ENCODE results near the gene NAGA.

The NAGA gene

GRCh38 chr22:42050641-42051180 lies 19.9 kb downstream of the NAGA start:
- no peak for DNase-seq (ENCODE audit: low read depth in 2 of 2)

GRCh38 chr22:42041784-42042183 lies 28.8 kb downstream of the NAGA start:
- DNase-seq (ENCODE audit: low read depth in 2 of 2), result no peak

GRCh38 chr22:42039271-42039670 lies 31.3 kb downstream of the NAGA start:
- no peak for DNase-seq (ENCODE audit: low read depth in 2 of 2)

GRCh38 chr22:42035256-42035655 lies 35.4 kb downstream of the NAGA start:
- no peak for DNase-seq (ENCODE audit: low read depth in 2 of 2)

GRCh38 chr22:42033263-42034181 lies 37.1 kb downstream of the NAGA start:
- DNase-seq (ENCODE audit: low read depth in 2 of 2), result no peak

- DNase-seq (ENCODE audit: low read depth in 2 of 2), result no peak
Observed at GRCh38 chr22:42026705-42027104, 43.9 kb downstream of the NAGA start.

- no peak for DNase-seq (ENCODE audit: low read depth in 2 of 2)
Observed at GRCh38 chr22:42025421-42025820, 45.2 kb downstream of the NAGA start.

- DNase-seq (ENCODE audit: low read depth in 2 of 2), result no peak
Observed at GRCh38 chr22:42022162-42022847, 48.3 kb downstream of the NAGA start.

GRCh38 chr22:42021571-42021970 lies 49.0 kb downstream of the NAGA start:
- no peak for DNase-seq (ENCODE audit: low read depth in 2 of 2)

GRCh38 chr22:42018224-42018623 lies 52.4 kb downstream of the NAGA start:
- DNase-seq (ENCODE audit: low read depth in 2 of 2), result no peak

GRCh38 chr22:42016111-42016510 lies 54.5 kb downstream of the NAGA start:
- no peak for DNase-seq (ENCODE audit: low read depth in 2 of 2)

GRCh38 chr22:42013385-42013784 lies 57.2 kb downstream of the NAGA start:
- DNase-seq (ENCODE audit: low read depth in 2 of 2), result no peak

- DNase-seq (ENCODE audit: low read depth in 2 of 2), result no peak
Observed at GRCh38 chr22:42010778-42011177, 59.8 kb downstream of the NAGA start.
